ENCODE measurements around the gene NT5C1A. TPM values are rescaled to one million over a fixed set of nuclear protein-coding genes. Genes with fewer than 3 reads are reported as not detected.
A peak's percentile ranks its signal among the peaks of the same experiment; 100 is the strongest.

Gene NT5C1A
- total RNA-seq, 1 experiment from 2014 or later: not detected

DNA sequence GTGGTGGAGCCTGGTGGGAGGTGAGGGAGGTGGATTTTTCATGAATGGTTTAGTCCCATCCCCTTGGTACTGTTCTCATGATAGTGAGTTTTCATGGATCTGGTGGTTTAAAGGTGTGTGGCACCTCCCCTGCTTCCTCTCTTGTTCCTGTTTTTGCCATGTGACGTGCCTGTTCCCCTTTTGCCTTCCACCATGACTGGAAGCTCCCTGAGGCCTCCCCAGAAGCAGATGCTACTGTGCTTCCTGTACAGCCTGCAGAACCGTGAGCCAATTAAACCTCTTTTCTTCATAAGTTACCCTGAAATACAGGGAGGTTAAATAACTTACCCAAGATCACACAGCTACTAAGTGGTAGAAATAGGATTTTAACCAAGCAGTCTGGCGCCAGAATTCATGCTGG, 28.2 kb downstream of the NT5C1A start:
- DNase-seq: no peak

GRCh38 chr1:39642796-39643195, 29.1 kb downstream of the NT5C1A start:
- no peaks in the 10 kb centered on the region for H3K9me3 ChIP-seq (ENCODE audit: low read length)
- no peak for TF ChIP-seq EZH2phosphoT487 (IDR thresholded peaks at IDR 0.05; ENCODE audit: borderline replicate concordance, low read length)
- TF ChIP-seq, protein P1, sequence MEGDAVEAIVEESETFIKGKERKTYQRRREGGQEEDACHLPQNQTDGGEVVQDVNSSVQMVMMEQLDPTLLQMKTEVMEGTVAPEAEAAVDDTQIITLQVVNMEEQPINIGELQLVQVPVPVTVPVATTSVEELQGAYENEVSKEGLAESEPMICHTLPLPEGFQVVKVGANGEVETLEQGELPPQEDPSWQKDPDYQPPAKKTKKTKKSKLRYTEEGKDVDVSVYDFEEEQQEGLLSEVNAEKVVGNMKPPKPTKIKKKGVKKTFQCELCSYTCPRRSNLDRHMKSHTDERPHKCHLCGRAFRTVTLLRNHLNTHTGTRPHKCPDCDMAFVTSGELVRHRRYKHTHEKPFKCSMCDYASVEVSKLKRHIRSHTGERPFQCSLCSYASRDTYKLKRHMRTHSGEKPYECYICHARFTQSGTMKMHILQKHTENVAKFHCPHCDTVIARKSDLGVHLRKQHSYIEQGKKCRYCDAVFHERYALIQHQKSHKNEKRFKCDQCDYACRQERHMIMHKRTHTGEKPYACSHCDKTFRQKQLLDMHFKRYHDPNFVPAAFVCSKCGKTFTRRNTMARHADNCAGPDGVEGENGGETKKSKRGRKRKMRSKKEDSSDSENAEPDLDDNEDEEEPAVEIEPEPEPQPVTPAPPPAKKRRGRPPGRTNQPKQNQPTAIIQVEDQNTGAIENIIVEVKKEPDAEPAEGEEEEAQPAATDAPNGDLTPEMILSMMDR (conservative IDR thresholded peaks at IDR 0.05; ENCODE audit: low read depth, low read length): no peak
- no peak for TF ChIP-seq EZH2 (IDR thresholded peaks at IDR 0.05; ENCODE audit: low read length, unreplicated experiment)
- no peaks in the 10 kb centered on the region for H3K9me2 ChIP-seq (replicated peaks; ENCODE audit: low read length)
- peaks cover 8% of the 10 kb centered on the region; the same call in 1 of the 2 replicates for H3K4me1 ChIP-seq (ENCODE audit: insufficient read depth, low read length)
- BruUV-seq (replicated peaks): no TSS peak
- no peak overlapping the region for H3K4me2 ChIP-seq (ENCODE audit: low read length)
- peak; percentile 39 for DNase-seq
- POLR2A ChIA-PET (ENCODE audit: unreplicated experiment): no interaction called here
- intact Hi-C loops (cut with micrococcal nuclease): no loop called here
- no peak overlapping the region for H3K27ac ChIP-seq (ENCODE audit: low read length)
- CTCF ChIA-PET: no interaction called here
- no peaks in the 10 kb centered on the region for H3F3A ChIP-seq (ENCODE audit: low read length, unreplicated experiment)
- H3K4me3 ChIP-seq (ENCODE audit: low read length): no peak overlapping the region
- no peaks in the 10 kb centered on the region for H4K20me1 ChIP-seq (ENCODE audit: low read length)
- no peak overlapping the region for H2AFZ ChIP-seq (ENCODE audit: low read length)
- no peaks in the 10 kb centered on the region for H3K36me3 ChIP-seq (ENCODE audit: low read depth, low read length)
- no peaks in the 10 kb centered on the region for H3K79me2 ChIP-seq (ENCODE audit: low read length)
- peak; percentile 54 for ATAC-seq
- no peak overlapping the region for H3K9ac ChIP-seq (ENCODE audit: low read length)
- H3K27me3 ChIP-seq (ENCODE audit: low read length): no peaks in the 10 kb centered on the region

More for the DNA sequence above, 28.2 kb downstream of the NT5C1A start:
- H3K9ac ChIP-seq (ENCODE audit: low read length): no peak overlapping the region
- no peak overlapping the region for H3K4me2 ChIP-seq (ENCODE audit: low read length)
- H3K27ac ChIP-seq (ENCODE audit: low read length): no peak overlapping the region
- H3K27me3 ChIP-seq (ENCODE audit: low read length): no peaks in the 10 kb centered on the region
- no peak overlapping the region for H3K4me3 ChIP-seq (ENCODE audit: low read length)
- no peak for ATAC-seq
- no TSS peak for BruUV-seq (replicated peaks)
- no peaks in the 10 kb centered on the region for H3K9me2 ChIP-seq (replicated peaks; ENCODE audit: low read length)
- ChIA-PET CTCF (no interaction called here), POLR2A (ENCODE audit: unreplicated experiment) (no interaction called here)
- H3K9me3 ChIP-seq (ENCODE audit: low read length): no peaks in the 10 kb centered on the region
- no peak for TF ChIP-seq EZH2phosphoT487 (IDR thresholded peaks at IDR 0.05; ENCODE audit: borderline replicate concordance, low read length)
- TF ChIP-seq, protein P1 (conservative IDR thresholded peaks at IDR 0.05; ENCODE audit: low read depth, low read length): no peak
- no peak for TF ChIP-seq EZH2 (IDR thresholded peaks at IDR 0.05; ENCODE audit: low read length, unreplicated experiment)
- no peaks in the 10 kb centered on the region for H3K79me2 ChIP-seq (ENCODE audit: low read length)
- no peaks in the 10 kb centered on the region for H4K20me1 ChIP-seq (ENCODE audit: low read length)
- no peak overlapping the region for H2AFZ ChIP-seq (ENCODE audit: low read length)
- H3K36me3 ChIP-seq (ENCODE audit: low read depth, low read length): no peaks in the 10 kb centered on the region
- H3F3A ChIP-seq (ENCODE audit: low read length, unreplicated experiment): no peaks in the 10 kb centered on the region
- intact Hi-C loops (cut with micrococcal nuclease): no loop called here
- peaks cover 8% of the 10 kb centered on the region; the same call in 1 of the 2 replicates for H3K4me1 ChIP-seq (ENCODE audit: insufficient read depth, low read length)

GRCh38 chr1:39640861-39641260, 31.0 kb downstream of the NT5C1A start:
- no peaks in the 10 kb centered on the region for H3K9me2 ChIP-seq (replicated peaks; ENCODE audit: low read length)
- H3K4me2 ChIP-seq (ENCODE audit: low read length): no peak overlapping the region
- H3K36me3 ChIP-seq (ENCODE audit: low read depth, low read length): no peaks in the 10 kb centered on the region
- CTCF ChIA-PET: no interaction called here
- no peaks in the 10 kb centered on the region for H3F3A ChIP-seq (ENCODE audit: low read length, unreplicated experiment)
- DNase-seq: no peak
- H3K9me3 ChIP-seq (ENCODE audit: low read length): no peaks in the 10 kb centered on the region
- H3K4me3 ChIP-seq (ENCODE audit: low read length): no peak overlapping the region
- no peaks in the 10 kb centered on the region for H4K20me1 ChIP-seq (ENCODE audit: low read length)
- intact Hi-C loops (cut with micrococcal nuclease): no loop called here
- no peak for ATAC-seq
- peaks cover 2% of the 10 kb centered on the region; the same call in 1 of the 2 replicates for H3K27me3 ChIP-seq (ENCODE audit: low read length)
- H3K4me1 ChIP-seq (ENCODE audit: insufficient read depth, low read length): peaks cover 8% of the 10 kb centered on the region; the same call in 1 of the 2 replicates
- POLR2A ChIA-PET (ENCODE audit: unreplicated experiment): no interaction called here
- TF ChIP-seq EZH2 (IDR thresholded peaks at IDR 0.05; ENCODE audit: low read length, unreplicated experiment) (no peak), EZH2phosphoT487 (IDR thresholded peaks at IDR 0.05; ENCODE audit: borderline replicate concordance, low read length) (no peak)
- TF ChIP-seq, protein P1 (conservative IDR thresholded peaks at IDR 0.05; ENCODE audit: low read depth, low read length): no peak
- H3K9ac ChIP-seq (ENCODE audit: low read length): no peak overlapping the region
- BruUV-seq (replicated peaks): no TSS peak
- no peak overlapping the region for H3K27ac ChIP-seq (ENCODE audit: low read length)
- H2AFZ ChIP-seq (ENCODE audit: low read length): no peak overlapping the region
- no peaks in the 10 kb centered on the region for H3K79me2 ChIP-seq (ENCODE audit: low read length)
